Common myeloid progenitor, CD34-positive (primary cell): ENCODE results near the gene ARTN.

Experiments used
- CTCF ChIA-PET: fragments of 350-600 bp; sonication (Branson Sonifier 250); formaldehyde crosslinking; loops from one replicate; lab custom pipeline; 2021; ENCODE audit warnings: antibody characterized with exemption; lab: Charles Lee
- POLR2A ChIA-PET: fragments of 350-600 bp; sonication (Branson Sonifier 250); formaldehyde crosslinking; loops from one replicate; lab custom pipeline; 2021; ENCODE audit warnings: antibody characterized with exemption; lab: Charles Lee
- DNase-seq, 3 donors: peaks; one replicate each; pipeline versions ENCODE4 v3.0.0 to v3.0.0-alpha.2; 2013
- H3K27ac ChIP-seq, 2 experiments: 1 replicate in 1 of 2; 2 replicates in 1 of 2; pipeline ENCODE4 v1.7.0; 2013; ENCODE audit warnings: inconsistent platforms in 2 of 2, low read length in 2 of 2, mild to moderate bottlenecking in 2 of 2, low read depth in 1 of 2, moderate library complexity in 1 of 2; ENCODE audit not compliant: severe bottlenecking in 2 of 2, insufficient read depth in 1 of 2, poor library complexity in 1 of 2
- H3K27me3 ChIP-seq, 5 experiments: replicated peaks in 2 of 5; 1 replicate in 3 of 5; 2 replicates in 2 of 5; pipeline versions ENCODE4 v1.6.1 to v1.7.0; 2013; ENCODE audit warnings: low read length in 4 of 5, mild to moderate bottlenecking in 2 of 5, moderate library complexity in 2 of 5, inconsistent platforms in 1 of 5; ENCODE audit not compliant: insufficient read depth in 5 of 5, control insufficient read depth in 4 of 5
- H3K36me3 ChIP-seq, 4 experiments: 1 replicate in 2 of 4; 2 replicates in 2 of 4; pipeline versions ENCODE4 v1.6.1 to v1.7.0; 2013; ENCODE audit warnings: low read length in 3 of 4, control low read depth in 1 of 4, mild to moderate bottlenecking in 1 of 4; ENCODE audit not compliant: control insufficient read depth in 4 of 4, insufficient read depth in 4 of 4
- H3K4me1 ChIP-seq, 4 experiments: 1 replicate in 3 of 4; 2 replicates in 1 of 4; pipeline versions ENCODE4 v1.6.1 to v1.7.1; 2013; ENCODE audit warnings: low read length in 3 of 4, mild to moderate bottlenecking in 3 of 4, control low read depth in 1 of 4, inconsistent platforms in 1 of 4, moderate library complexity in 1 of 4; ENCODE audit not compliant: control insufficient read depth in 4 of 4, insufficient read depth in 4 of 4; ENCODE audit errors: control extremely low read depth in 1 of 4
- H3K4me3 ChIP-seq, 7 experiments: 1 replicate in 4 of 7; 2 replicates in 3 of 7; pipeline versions ENCODE4 v1.5.1 to v1.7.0; 2013; ENCODE audit warnings: mild to moderate bottlenecking in 7 of 7, low read length in 6 of 7, moderate library complexity in 6 of 7, inconsistent platforms in 2 of 7, low read depth in 2 of 7, control low read depth in 1 of 7; ENCODE audit not compliant: insufficient read depth in 4 of 7, control insufficient read depth in 1 of 7; ENCODE audit errors: extremely low read depth in 1 of 7
- H3K9me3 ChIP-seq, 5 experiments: 1 replicate in 4 of 5; 2 replicates in 1 of 5; pipeline versions ENCODE4 v1.6.1 to v1.7.1; 2013; ENCODE audit warnings: low read length in 4 of 5, mild to moderate bottlenecking in 2 of 5, inconsistent platforms in 1 of 5, low read depth in 1 of 5, moderate library complexity in 1 of 5; ENCODE audit not compliant: control insufficient read depth in 4 of 5, insufficient read depth in 2 of 5; ENCODE audit errors: control extremely low read depth in 1 of 5
- WGBS: methylation state at CpG from one replicate; pipeline ENCODE4 v1.1.5; 2013; ENCODE audit not compliant: insufficient coverage; 5-methylcytosine and 5-hydroxymethylcytosine counted together

ARTN gene

DNA sequence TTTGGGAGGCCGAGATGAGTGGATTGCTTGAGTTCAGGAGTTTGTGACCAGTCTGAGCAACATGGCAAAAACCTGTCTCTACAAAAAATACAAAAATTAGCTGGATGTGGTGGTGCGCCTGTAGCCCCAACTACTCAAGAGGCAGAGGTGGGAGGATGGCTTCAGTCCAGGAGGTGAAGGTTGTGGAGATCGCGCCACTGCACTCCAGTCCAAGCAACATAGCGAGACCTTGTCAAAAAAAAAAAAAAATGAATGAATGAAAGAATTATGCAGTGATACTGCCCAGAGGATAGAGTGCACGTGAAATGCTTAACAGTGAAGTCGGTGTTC lies 35.8 kb downstream of the ARTN start:
- 65% methylated on average over 6 of the region's 7 CpGs for WGBS
- ChIA-PET CTCF (interaction anchor here (1.3 to 1.9 kb wide), 2 partner anchors 11 to 16 kb away, joined by 3 to 7 read pairs; no protein-coding TSS in a partner anchor), POLR2A (interaction anchor here (1.4 kb wide), 1 partner anchor 22 kb away, joined by 3 read pairs; the partner anchor contains the start of gene IPO13)

DNA sequence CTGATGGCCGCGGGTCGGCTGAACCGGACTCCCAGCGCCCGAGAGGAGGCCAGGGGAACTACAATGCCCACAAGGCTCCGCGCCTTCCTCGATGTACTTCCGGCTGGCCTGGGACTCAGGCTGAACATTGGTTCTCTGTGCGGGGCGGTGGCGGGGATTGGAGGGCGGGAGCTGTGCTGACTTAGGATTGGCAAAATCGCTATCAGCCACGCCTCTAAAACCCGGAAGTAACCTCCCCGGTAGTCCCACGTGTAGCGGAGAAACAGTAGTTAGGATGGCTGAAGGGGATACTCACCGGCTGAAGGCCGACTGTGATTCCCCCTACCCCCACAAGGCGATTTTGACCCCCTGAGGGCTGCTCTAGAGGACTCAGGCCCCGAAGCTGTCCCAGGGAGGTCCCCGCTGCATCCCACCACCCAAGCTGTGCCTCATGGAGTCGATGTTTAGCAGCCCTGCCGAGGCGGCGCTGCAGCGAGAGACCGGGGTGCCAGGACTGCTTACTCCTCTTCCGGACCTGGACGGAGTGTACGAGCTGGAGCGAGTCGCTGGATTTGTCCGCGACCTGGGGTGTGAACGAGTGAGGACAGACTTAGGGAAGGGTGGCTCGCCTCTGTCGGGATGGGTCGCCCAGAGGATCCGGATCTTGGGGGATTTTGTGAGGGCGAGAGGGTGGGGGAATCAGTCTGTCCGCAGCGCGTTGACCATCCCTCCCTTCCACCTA lies 36.3 kb downstream of the ARTN start, which contains the start of gene DPH2:
DPH2 (plus strand) TSS at position 265 of the 721 bp plus-strand sequence; CDS start at position 431, 166 bp downstream.
- H3K9me3 ChIP-seq = no peaks in the 10 kb centered on the region
- peak; percentile 98 to 99 (median 99) for DNase-seq
- H3K4me3 ChIP-seq = peak within 1 kb of the TSS; percentile 82 to 99 (median 83)
- POLR2A ChIA-PET = interaction anchor here (1.4 kb wide), 1 partner anchor 23 kb away, joined by 3 read pairs; the partner anchor contains the start of gene IPO13
- H3K4me1 ChIP-seq = peaks cover 3 to 28% (median 21%) of the 10 kb centered on the region in 4 experiments
- H3K27me3 ChIP-seq = no peaks in the 10 kb centered on the region
- peak within 1 kb of the TSS; percentile 50 to 73 for H3K27ac ChIP-seq
- CTCF ChIA-PET = interaction anchor here (0.6 to 1.9 kb wide), 6 partner anchors 11 to 207 kb away, joined by 3 to 7 read pairs (median 4); partner anchors contain the start of gene CCDC24
- peaks cover 0 to 29% (median 19%) of the 10 kb centered on the region in 4 experiments for H3K36me3 ChIP-seq
- WGBS = 0% methylated on average over 23 of the region's 47 CpGs

More for the DNA sequence above, 35.8 kb downstream of the ARTN start:
- no peak for DNase-seq
- H3K9me3 ChIP-seq = no peaks in the 10 kb centered on the region
- H3K4me3 ChIP-seq = peak overlapping the region in 6 of 7 experiments; percentile 24 to 99 (median 86)
- peaks cover 0 to 32% (median 20%) of the 10 kb centered on the region in 4 experiments for H3K36me3 ChIP-seq
- H3K4me1 ChIP-seq = peaks cover 3 to 27% (median 20%) of the 10 kb centered on the region in 4 experiments
- H3K27ac ChIP-seq = no peak overlapping the region
- H3K27me3 ChIP-seq = no peaks in the 10 kb centered on the region

DNA sequence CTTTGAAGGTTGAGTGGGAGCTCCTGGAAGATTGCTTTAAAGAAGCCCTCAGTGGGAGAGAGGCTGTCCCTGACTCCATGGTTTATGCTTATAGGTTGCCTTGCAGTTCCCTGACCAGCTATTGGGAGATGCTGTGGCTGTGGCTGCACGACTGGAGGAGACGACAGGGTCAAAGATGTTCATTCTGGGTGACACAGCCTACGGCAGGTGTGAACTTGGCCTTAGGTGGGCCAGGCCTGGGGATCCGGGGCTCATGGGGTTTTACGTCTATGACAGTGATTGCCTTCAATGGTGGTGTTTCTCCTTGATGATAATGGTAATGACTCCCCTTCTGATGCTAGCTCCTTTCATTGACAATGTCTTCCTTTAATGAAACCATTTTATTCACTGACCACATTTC lies 36.9 kb downstream of the ARTN start:
- WGBS = 58% methylated on average over 4 of the region's 5 CpGs
- CTCF ChIA-PET = interaction anchor here (0.6 to 2.4 kb wide), 6 partner anchors 12 to 207 kb away, joined by 3 to 12 read pairs (median 5); partner anchors contain the start of gene CCDC24
- peak overlapping the region; percentile 82 to 99 (median 83) for H3K4me3 ChIP-seq
- peaks cover 0 to 29% (median 19%) of the 10 kb centered on the region in 4 experiments for H3K36me3 ChIP-seq
- H3K9me3 ChIP-seq = no peaks in the 10 kb centered on the region
- no peaks in the 10 kb centered on the region for H3K27me3 ChIP-seq
- POLR2A ChIA-PET = no interaction called here
- H3K27ac ChIP-seq = peak overlapping the region; percentile 50 to 73
- DNase-seq = no peak
- H3K4me1 ChIP-seq = peaks cover 3 to 29% (median 23%) of the 10 kb centered on the region in 4 experiments

DNA sequence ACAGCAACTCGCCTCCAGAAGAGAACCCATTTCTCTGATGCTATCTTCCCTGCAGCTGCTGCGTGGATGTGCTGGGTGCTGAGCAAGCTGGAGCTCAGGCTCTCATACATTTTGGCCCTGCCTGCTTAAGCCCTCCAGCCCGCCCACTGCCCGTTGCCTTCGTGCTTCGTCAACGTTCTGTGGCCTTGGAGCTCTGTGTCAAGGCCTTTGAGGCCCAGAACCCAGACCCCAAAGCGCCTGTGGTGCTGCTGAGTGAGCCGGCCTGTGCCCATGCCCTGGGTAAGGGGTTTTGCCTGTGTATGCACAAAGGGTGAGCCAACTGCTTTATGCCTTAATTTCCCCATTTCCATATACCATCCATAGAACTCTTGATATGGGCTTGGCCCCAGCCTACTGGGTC lies 37.3 kb downstream of the ARTN start:
- POLR2A ChIA-PET = no interaction called here
- DNase-seq = no peak
- Histone ChIP-seq H3K27ac (peak overlapping the region in 1 of 2 experiments; percentile 73), H3K36me3 (peaks cover 0 to 29% (median 18%) of the 10 kb centered on the region in 4 experiments), H3K27me3 (no peaks in the 10 kb centered on the region), H3K9me3 (no peaks in the 10 kb centered on the region), H3K4me1 (peaks cover 5 to 33% (median 28%) of the 10 kb centered on the region in 4 experiments), H3K4me3 (peak overlapping the region in 5 of 7 experiments; percentile 82 to 99 (median 89))
- CTCF ChIA-PET = interaction anchor here (0.9 to 2.4 kb wide), 6 partner anchors 12 to 208 kb away, joined by 3 to 12 read pairs (median 5); partner anchors contain the start of gene CCDC24
- 96% methylated on average over 7 of the region's 9 CpGs for WGBS

DNA sequence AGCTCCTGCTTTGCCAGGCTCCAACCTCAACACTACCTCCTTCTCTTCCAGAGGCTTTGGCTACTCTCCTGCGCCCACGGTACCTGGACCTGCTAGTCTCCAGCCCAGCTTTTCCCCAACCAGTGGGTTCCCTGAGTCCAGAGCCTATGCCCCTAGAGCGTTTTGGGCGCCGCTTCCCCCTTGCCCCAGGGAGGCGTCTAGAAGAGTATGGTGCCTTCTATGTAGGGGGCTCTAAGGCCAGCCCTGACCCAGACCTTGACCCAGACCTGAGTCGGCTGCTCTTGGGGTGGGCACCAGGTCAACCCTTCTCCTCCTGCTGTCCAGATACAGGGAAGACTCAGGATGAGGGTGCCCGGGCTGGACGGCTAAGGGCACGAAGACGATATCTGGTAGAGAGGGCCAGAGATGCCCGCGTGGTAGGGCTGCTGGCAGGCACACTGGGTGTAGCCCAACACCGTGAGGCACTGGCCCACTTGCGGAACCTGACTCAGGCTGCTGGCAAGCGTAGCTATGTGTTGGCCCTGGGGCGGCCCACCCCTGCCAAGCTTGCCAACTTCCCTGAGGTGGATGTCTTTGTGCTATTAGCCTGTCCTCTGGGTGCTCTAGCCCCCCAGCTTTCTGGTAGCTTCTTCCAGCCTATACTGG lies 37.9 kb downstream of the ARTN start:
- no peaks in the 10 kb centered on the region for H3K9me3 ChIP-seq
- ChIA-PET CTCF (interaction anchor here (0.9 to 2.4 kb wide), 9 partner anchors 13 to 208 kb away, joined by 3 to 12 read pairs (median 5); partner anchors contain the start of gene CCDC24), POLR2A (no interaction called here)
- no peaks in the 10 kb centered on the region for H3K27me3 ChIP-seq
- WGBS = 97% methylated on average over 15 of the region's 17 CpGs
- H3K27ac ChIP-seq = no peak overlapping the region
- peaks cover 0 to 31% (median 20%) of the 10 kb centered on the region in 4 experiments for H3K36me3 ChIP-seq
- H3K4me1 ChIP-seq = peaks cover 6 to 38% (median 32%) of the 10 kb centered on the region in 4 experiments
- DNase-seq = no peak
- no peak overlapping the region for H3K4me3 ChIP-seq

DNA sequence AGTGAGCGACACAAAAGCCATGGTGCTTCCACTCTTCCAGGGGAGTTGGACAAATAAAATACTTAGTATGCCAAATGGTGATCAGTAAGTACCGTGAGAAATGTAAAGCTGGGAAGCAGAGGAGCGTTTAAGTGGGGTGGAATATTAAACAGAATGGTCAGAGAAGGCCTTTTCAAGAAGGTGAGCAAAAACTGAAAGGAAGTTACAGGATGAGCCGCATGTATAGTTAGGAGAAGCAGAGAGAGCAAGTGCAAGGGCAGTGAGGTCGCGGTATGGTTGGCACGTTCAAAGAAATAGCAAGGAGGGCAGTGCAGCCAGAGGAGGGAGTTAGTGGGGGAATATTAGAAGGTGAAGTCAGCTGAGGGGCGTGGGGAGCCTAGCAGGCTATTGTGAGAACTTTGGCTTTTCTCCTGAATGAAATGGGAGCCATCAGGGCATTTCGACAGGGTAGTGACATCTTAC lies 40.4 kb downstream of the ARTN start:
- H3K27ac ChIP-seq = peak overlapping the region; percentile 41 to 90
- peak overlapping the region; percentile 57 to 95 (median 88) for H3K4me3 ChIP-seq
- H3K36me3 ChIP-seq = peaks cover 2 to 47% (median 30%) of the 10 kb centered on the region in 4 experiments
- ChIA-PET CTCF (interaction anchor here (0.7 to 1.0 kb wide), 4 partner anchors 21 to 74 kb away, joined by 3 read pairs; no protein-coding TSS in a partner anchor), POLR2A (no interaction called here)
- peaks cover 7 to 59% (median 44%) of the 10 kb centered on the region in 4 experiments for H3K4me1 ChIP-seq
- 43% methylated on average over 9 of the region's 9 CpGs for WGBS
- no peaks in the 10 kb centered on the region for H3K27me3 ChIP-seq
- H3K9me3 ChIP-seq = no peaks in the 10 kb centered on the region
- peak; percentile 27 to 63 (median 61) for DNase-seq
